ENCODE measurements around the gene KIAA0586.
A peak's percentile ranks its signal among the peaks of the same experiment; 100 is the strongest.
"Not testable (repeated sequence)": the region's sequence is repeated elsewhere in the genome, so short reads cannot be mapped to it uniquely, and the experiment has no call there.

The KIAA0586 gene

GRCh38 chr14:58543253-58543652 is 115.7 kb downstream of the KIAA0586 start:
- no peak for DNase-seq (ENCODE audit: low read depth in 3 of 3, low spot score in 1 of 3)

GRCh38 chr14:58547649-58548048 is 120.1 kb downstream of the KIAA0586 start:
- DNase-seq (ENCODE audit: low read depth in 3 of 3, low spot score in 1 of 3) = no peak

GRCh38 chr14:58549105-58549757 is 121.7 kb downstream of the KIAA0586 start:
- no peak for DNase-seq (ENCODE audit: low read depth in 3 of 3, low spot score in 1 of 3)

- DNase-seq (ENCODE audit: low read depth in 3 of 3, low spot score in 1 of 3) = no peak
Measured at GRCh38 chr14:58553959-58554358, 126.4 kb downstream of the KIAA0586 start.

- DNase-seq (ENCODE audit: low read depth in 3 of 3, low spot score in 1 of 3) = no peak
Measured at GRCh38 chr14:58555647-58556046, 128.1 kb downstream of the KIAA0586 start.

GRCh38 chr14:58557242-58557641 is 129.7 kb downstream of the KIAA0586 start:
- DNase-seq (ENCODE audit: low read depth in 3 of 3, low spot score in 1 of 3) = no peak

- DNase-seq (ENCODE audit: low read depth in 3 of 3, low spot score in 1 of 3) = no peak
Measured at GRCh38 chr14:58560208-58560607, 132.7 kb downstream of the KIAA0586 start.

- DNase-seq (ENCODE audit: low read depth in 3 of 3, low spot score in 1 of 3) = no peak
Measured at GRCh38 chr14:58562141-58562540, 134.6 kb downstream of the KIAA0586 start.

- no peak for DNase-seq (ENCODE audit: low read depth in 3 of 3, low spot score in 1 of 3)
Measured at GRCh38 chr14:58563978-58564377, 136.5 kb downstream of the KIAA0586 start.

- DNase-seq (ENCODE audit: low read depth in 3 of 3, low spot score in 1 of 3) = no peak
Measured at GRCh38 chr14:58565832-58566231, 138.3 kb downstream of the KIAA0586 start.

GRCh38 chr14:58566979-58567378 is 139.5 kb downstream of the KIAA0586 start:
- no peak for DNase-seq (ENCODE audit: low read depth in 3 of 3, low spot score in 1 of 3)

- no peak for DNase-seq (ENCODE audit: low read depth in 3 of 3, low spot score in 1 of 3)
Measured at GRCh38 chr14:58568322-58568721, 140.8 kb downstream of the KIAA0586 start.

GRCh38 chr14:58571256-58571655 is 143.7 kb downstream of the KIAA0586 start:
- DNase-seq (ENCODE audit: low read depth in 3 of 3, low spot score in 1 of 3) = no peak

GRCh38 chr14:58571769-58572472 is 144.4 kb downstream of the KIAA0586 start:
- peak in 2 of 3 donors; percentile 13 to 23 for DNase-seq (ENCODE audit: low read depth in 3 of 3, low spot score in 1 of 3)

- no peak for DNase-seq (ENCODE audit: low read depth in 3 of 3, low spot score in 1 of 3)
Measured at GRCh38 chr14:58572473-58572853, 144.9 kb downstream of the KIAA0586 start.

- DNase-seq (ENCODE audit: low read depth in 3 of 3, low spot score in 1 of 3) = no peak
Measured at GRCh38 chr14:58572863-58573262, 145.3 kb downstream of the KIAA0586 start.

- DNase-seq (ENCODE audit: low read depth in 3 of 3, low spot score in 1 of 3) = no peak
Measured at GRCh38 chr14:58574623-58575022, 147.1 kb downstream of the KIAA0586 start.

- no peak for DNase-seq (ENCODE audit: low read depth in 3 of 3, low spot score in 1 of 3)
Measured at GRCh38 chr14:58575956-58576355, 148.4 kb downstream of the KIAA0586 start.

GRCh38 chr14:58580035-58580434 is 152.5 kb downstream of the KIAA0586 start:
- not testable (repeated sequence) for DNase-seq (ENCODE audit: low read depth in 3 of 3, low spot score in 1 of 3)

- DNase-seq (ENCODE audit: low read depth in 3 of 3, low spot score in 1 of 3) = not testable (repeated sequence)
Measured at GRCh38 chr14:58581389-58581788, 153.9 kb downstream of the KIAA0586 start.

- no peak for DNase-seq (ENCODE audit: low read depth in 3 of 3, low spot score in 1 of 3)
Measured at GRCh38 chr14:58584383-58584782, 156.9 kb downstream of the KIAA0586 start.

GRCh38 chr14:58587271-58587670 is 159.8 kb downstream of the KIAA0586 start:
- DNase-seq (ENCODE audit: low read depth in 3 of 3, low spot score in 1 of 3) = no peak

GRCh38 chr14:58588321-58588720 is 160.8 kb downstream of the KIAA0586 start:
- not testable (repeated sequence) for DNase-seq (ENCODE audit: low read depth in 3 of 3, low spot score in 1 of 3)
